ENCODE measurements around the gene ITGB5. TPM values are rescaled to one million over a fixed set of nuclear protein-coding genes. Genes with fewer than 3 reads are reported as not detected.

The ITGB5 gene
- total RNA-seq, 1 experiment from 2014 or later = 225 TPM

GRCh38 chr3:124747111-124747981 is 139.8 kb downstream of the ITGB5 start:
- peaks cover 39% of the 10 kb centered on the region for H3K36me3 Mint-ChIP-seq (ENCODE audit: insufficient read depth, unreplicated experiment)
- peaks cover 5% of the 10 kb centered on the region for H3K4me1 Mint-ChIP-seq (ENCODE audit: low read depth, unreplicated experiment)
- intact Hi-C loops (cut with micrococcal nuclease; ENCODE audit: unreplicated experiment) = no loop called here
- CTCF ChIA-PET = interaction anchor here (0.7 to 1.6 kb wide), 2 partner anchors 14 to 856 kb away, joined by 3 to 4 read pairs; no protein-coding TSS in a partner anchor
- no peak for TF ChIP-seq CTCF (IDR thresholded peaks at IDR 0.05; ENCODE audit: unreplicated experiment)
- H3K27me3 Mint-ChIP-seq (ENCODE audit: unreplicated experiment) = no peaks in the 10 kb centered on the region
- H3K9me3 Mint-ChIP-seq (ENCODE audit: low read depth, unreplicated experiment) = no peaks in the 10 kb centered on the region
- DNase-seq = no peak
- H3K27ac Mint-ChIP-seq (ENCODE audit: unreplicated experiment) = no peak overlapping the region
- H3K4me3 Mint-ChIP-seq (ENCODE audit: low read depth, unreplicated experiment) = no peak overlapping the region
- BruUV-seq (replicated peaks) = no TSS peak

GRCh38 chr3:124745756-124746155 is 141.4 kb downstream of the ITGB5 start:
- TF ChIP-seq CTCF (IDR thresholded peaks at IDR 0.05; ENCODE audit: unreplicated experiment) = no peak
- Mint-ChIP-seq H3K27me3 (ENCODE audit: unreplicated experiment) (no peaks in the 10 kb centered on the region), H3K27ac (ENCODE audit: unreplicated experiment) (peak overlapping the region; percentile 18), H3K9me3 (ENCODE audit: low read depth, unreplicated experiment) (no peaks in the 10 kb centered on the region), H3K4me1 (ENCODE audit: low read depth, unreplicated experiment) (no peaks in the 10 kb centered on the region), H3K36me3 (ENCODE audit: insufficient read depth, unreplicated experiment) (peaks cover 41% of the 10 kb centered on the region), H3K4me3 (ENCODE audit: low read depth, unreplicated experiment) (no peak overlapping the region)
- CTCF ChIA-PET = no interaction called here
- intact Hi-C loops (cut with micrococcal nuclease; ENCODE audit: unreplicated experiment) = no loop called here
- no peak for DNase-seq
- no TSS peak for BruUV-seq (replicated peaks)

DNA sequence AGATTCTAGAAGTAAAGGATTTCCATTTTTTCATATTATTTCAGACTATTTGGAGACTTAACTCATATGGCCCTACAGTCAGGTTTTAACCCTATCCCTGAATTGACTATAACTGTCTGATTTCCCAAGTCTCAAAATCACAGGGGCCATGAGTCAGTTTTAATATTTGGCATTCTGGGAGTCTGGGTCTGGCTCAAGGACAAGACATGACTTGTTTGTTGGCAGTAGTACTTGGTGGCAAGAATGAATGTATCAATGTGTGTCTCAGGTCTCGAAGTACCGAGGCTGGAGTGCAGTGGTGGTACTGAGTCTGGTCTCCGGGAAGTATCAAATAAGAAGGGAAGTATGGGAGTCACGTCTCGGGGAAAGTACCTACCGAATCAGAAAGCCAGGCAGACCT is 146.1 kb downstream of the ITGB5 start:
- DNase-seq = no peak
- Mint-ChIP-seq H3K27me3 (ENCODE audit: unreplicated experiment) (no peaks in the 10 kb centered on the region), H3K4me3 (ENCODE audit: low read depth, unreplicated experiment) (no peak overlapping the region), H3K27ac (ENCODE audit: unreplicated experiment) (no peak overlapping the region), H3K9me3 (ENCODE audit: low read depth, unreplicated experiment) (no peaks in the 10 kb centered on the region), H3K36me3 (ENCODE audit: insufficient read depth, unreplicated experiment) (peaks cover 58% of the 10 kb centered on the region), H3K4me1 (ENCODE audit: low read depth, unreplicated experiment) (no peaks in the 10 kb centered on the region)
- BruUV-seq (replicated peaks) = no TSS peak
- TF ChIP-seq CTCF (IDR thresholded peaks at IDR 0.05; ENCODE audit: unreplicated experiment) = no peak
- intact Hi-C loops (cut with micrococcal nuclease; ENCODE audit: unreplicated experiment) = no loop called here
- CTCF ChIA-PET = no interaction called here

DNA sequence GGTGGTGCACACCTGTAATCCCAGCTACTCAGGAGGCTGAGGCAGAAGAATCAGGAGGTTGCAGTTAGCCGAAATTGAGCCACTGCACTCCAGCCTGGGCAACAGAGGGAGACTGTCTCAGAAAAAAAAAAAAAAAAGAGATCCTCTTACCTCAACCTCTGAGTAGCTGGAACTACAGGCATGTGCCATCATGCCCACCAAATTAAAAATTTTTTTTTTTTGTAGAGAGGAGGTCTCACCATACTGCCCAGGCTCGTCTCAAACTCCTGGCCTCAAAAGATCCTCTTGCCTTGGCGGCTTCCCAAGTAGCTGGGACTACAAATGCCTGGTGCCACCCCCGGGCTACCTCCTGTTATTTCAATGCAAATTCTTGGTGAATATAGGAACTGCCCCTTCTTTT is 155.4 kb downstream of the ITGB5 start:
- peaks cover 19% of the 10 kb centered on the region for H3K4me1 Mint-ChIP-seq (ENCODE audit: low read depth, unreplicated experiment)
- H3K4me3 Mint-ChIP-seq (ENCODE audit: low read depth, unreplicated experiment) = peak overlapping the region; percentile 98
- no peak overlapping the region for H3K27ac Mint-ChIP-seq (ENCODE audit: unreplicated experiment)
- BruUV-seq (replicated peaks) = no TSS peak
- no peaks in the 10 kb centered on the region for H3K9me3 Mint-ChIP-seq (ENCODE audit: low read depth, unreplicated experiment)
- TF ChIP-seq CTCF (IDR thresholded peaks at IDR 0.05; ENCODE audit: unreplicated experiment) = no peak
- no peaks in the 10 kb centered on the region for H3K27me3 Mint-ChIP-seq (ENCODE audit: unreplicated experiment)
- H3K36me3 Mint-ChIP-seq (ENCODE audit: insufficient read depth, unreplicated experiment) = peaks cover 24% of the 10 kb centered on the region
- CTCF ChIA-PET = interaction anchor here (0.7 to 1.6 kb wide), 2 partner anchors 96 to 409 kb away, joined by 3 read pairs; no protein-coding TSS in a partner anchor
- intact Hi-C loops (cut with micrococcal nuclease; ENCODE audit: unreplicated experiment) = no loop called here
- no peak for DNase-seq

Data from Calu3 (cell line).